ENCODE results near the gene DDX49.
"Not testable (repeated sequence)": the region's sequence is repeated elsewhere in the genome, so short reads cannot be mapped to it uniquely, and the experiment has no call there.

DDX49 gene

GRCh38 chr19:18910801-18911436, 8.6 kb upstream of the DDX49 start:
- no peak for DNase-seq (ENCODE audit: low read depth)

GRCh38 chr19:18912933-18913332, 6.6 kb upstream of the DDX49 start:
- DNase-seq (ENCODE audit: low read depth): no peak

GRCh38 chr19:18913466-18913865, 6.0 kb upstream of the DDX49 start:
- DNase-seq (ENCODE audit: low read depth): no peak

- peak; percentile 67 for DNase-seq (ENCODE audit: low read depth)
Measured at GRCh38 chr19:18915639-18916038, 3.9 kb upstream of the DDX49 start.

- not testable (repeated sequence) for DNase-seq (ENCODE audit: low read depth)
Measured at GRCh38 chr19:18917593-18917992, 1.9 kb upstream of the DDX49 start.

GRCh38 chr19:18919900-18920214, 342 bp downstream of the DDX49 start:
- peak; percentile 40 for DNase-seq (ENCODE audit: low read depth)

GRCh38 chr19:18920400-18920799, 885 bp downstream of the DDX49 start:
- no peak for DNase-seq (ENCODE audit: low read depth)

- no peak for DNase-seq (ENCODE audit: low read depth)
Measured at GRCh38 chr19:18921593-18921992, 2.1 kb downstream of the DDX49 start.

GRCh38 chr19:18922228-18922985, 2.9 kb downstream of the DDX49 start:
- DNase-seq (ENCODE audit: low read depth): no peak

GRCh38 chr19:18924684-18925213, 5.2 kb downstream of the DDX49 start:
- no peak for DNase-seq (ENCODE audit: low read depth)

GRCh38 chr19:18928018-18928805, 8.7 kb downstream of the DDX49 start:
- no peak for DNase-seq (ENCODE audit: low read depth)

GRCh38 chr19:18929311-18929710, 9.8 kb downstream of the DDX49 start:
- no peak for DNase-seq (ENCODE audit: low read depth)

- no peak for DNase-seq (ENCODE audit: low read depth)
Measured at GRCh38 chr19:18931316-18932162, 12.0 kb downstream of the DDX49 start.

GRCh38 chr19:18932216-18932841, 12.8 kb downstream of the DDX49 start:
- peak; percentile 70 for DNase-seq (ENCODE audit: low read depth)

- DNase-seq (ENCODE audit: low read depth): no peak
Measured at GRCh38 chr19:18933297-18933696, 13.8 kb downstream of the DDX49 start.

GRCh38 chr19:18939163-18939562, 19.6 kb downstream of the DDX49 start:
- no peak for DNase-seq (ENCODE audit: low read depth)

- peak; percentile 77 for DNase-seq (ENCODE audit: low read depth)
Measured at GRCh38 chr19:18939922-18940768, 20.6 kb downstream of the DDX49 start.

- DNase-seq (ENCODE audit: low read depth): peak; percentile 76
Measured at GRCh38 chr19:18940769-18941627, 21.5 kb downstream of the DDX49 start, which contains the start of gene HOMER3. TSS of gene HOMER3 (minus strand) at chr19:18941217. CDS start at chr19:18938982, 2,235 bp downstream.

GRCh38 chr19:18941628-18942354, 22.3 kb downstream of the DDX49 start:
- DNase-seq (ENCODE audit: low read depth): no peak
